ENCODE measurements around the gene TMEM175.

TMEM175 gene

GRCh38 chr4:960140-960635 is 27.9 kb downstream of the TMEM175 start:
- no peak for DNase-seq (ENCODE audit: low read depth)

GRCh38 chr4:960636-961350 is 28.5 kb downstream of the TMEM175 start:
- DNase-seq (ENCODE audit: low read depth): no peak

GRCh38 chr4:961351-962230 is 29.3 kb downstream of the TMEM175 start:
- no peak for DNase-seq (ENCODE audit: low read depth)

GRCh38 chr4:962231-963208 is 30.3 kb downstream of the TMEM175 start:
- no peak for DNase-seq (ENCODE audit: low read depth)

GRCh38 chr4:963276-964225 is 31.3 kb downstream of the TMEM175 start:
- DNase-seq (ENCODE audit: low read depth): no peak

- DNase-seq (ENCODE audit: low read depth): no peak
Measured at GRCh38 chr4:964346-965025, 32.2 kb downstream of the TMEM175 start.

- no peak for DNase-seq (ENCODE audit: low read depth)
Measured at GRCh38 chr4:965048-965765, 32.9 kb downstream of the TMEM175 start.

DNA sequence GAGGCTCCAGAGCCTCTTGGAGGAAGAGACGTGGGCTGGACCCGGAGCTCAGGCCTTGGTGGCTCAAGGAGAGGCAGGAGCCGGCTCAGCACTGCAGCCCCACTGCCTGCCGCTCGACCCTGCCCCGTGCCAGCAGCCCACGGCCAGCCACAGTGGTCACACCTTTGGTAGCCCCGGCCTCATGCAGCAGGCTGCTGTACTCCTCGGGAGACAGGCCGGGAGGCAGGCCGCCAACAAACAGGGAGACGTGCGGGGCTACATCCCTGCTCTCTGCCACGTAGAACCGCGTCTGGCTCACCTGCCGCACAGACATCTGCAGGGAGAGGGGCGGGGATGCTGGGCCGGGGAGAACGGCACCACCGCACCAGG is 33.5 kb downstream of the TMEM175 start:
- no peak for DNase-seq (ENCODE audit: low read depth)

GRCh38 chr4:966266-967112 is 34.2 kb downstream of the TMEM175 start:
- no peak for DNase-seq (ENCODE audit: low read depth)

GRCh38 chr4:967113-968104 is 35.1 kb downstream of the TMEM175 start:
- DNase-seq (ENCODE audit: low read depth): no peak

DNA sequence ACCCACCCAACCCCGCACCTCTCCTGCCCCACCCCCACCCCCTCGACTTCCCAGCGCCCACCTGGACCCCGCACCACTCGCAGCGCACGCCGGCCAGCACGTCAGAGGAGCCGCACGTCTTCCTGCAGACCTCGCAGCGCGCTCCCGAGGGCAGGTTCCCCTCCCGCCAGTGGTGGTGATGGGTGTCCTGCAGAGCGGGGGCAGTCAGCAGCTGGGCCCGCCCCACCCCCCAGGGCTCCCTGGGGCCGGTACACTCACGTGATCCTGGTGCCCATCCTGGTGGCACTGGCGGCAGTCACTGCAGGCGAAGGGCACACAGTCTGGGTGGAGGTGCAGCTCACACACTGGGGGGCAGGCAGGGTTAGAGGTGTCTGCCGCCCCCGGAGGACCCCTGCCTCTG is 36.0 kb downstream of the TMEM175 start:
- no peak for DNase-seq (ENCODE audit: low read depth)

- no peak for DNase-seq (ENCODE audit: low read depth)
Measured at GRCh38 chr4:968621-969394, 36.5 kb downstream of the TMEM175 start.

DNA sequence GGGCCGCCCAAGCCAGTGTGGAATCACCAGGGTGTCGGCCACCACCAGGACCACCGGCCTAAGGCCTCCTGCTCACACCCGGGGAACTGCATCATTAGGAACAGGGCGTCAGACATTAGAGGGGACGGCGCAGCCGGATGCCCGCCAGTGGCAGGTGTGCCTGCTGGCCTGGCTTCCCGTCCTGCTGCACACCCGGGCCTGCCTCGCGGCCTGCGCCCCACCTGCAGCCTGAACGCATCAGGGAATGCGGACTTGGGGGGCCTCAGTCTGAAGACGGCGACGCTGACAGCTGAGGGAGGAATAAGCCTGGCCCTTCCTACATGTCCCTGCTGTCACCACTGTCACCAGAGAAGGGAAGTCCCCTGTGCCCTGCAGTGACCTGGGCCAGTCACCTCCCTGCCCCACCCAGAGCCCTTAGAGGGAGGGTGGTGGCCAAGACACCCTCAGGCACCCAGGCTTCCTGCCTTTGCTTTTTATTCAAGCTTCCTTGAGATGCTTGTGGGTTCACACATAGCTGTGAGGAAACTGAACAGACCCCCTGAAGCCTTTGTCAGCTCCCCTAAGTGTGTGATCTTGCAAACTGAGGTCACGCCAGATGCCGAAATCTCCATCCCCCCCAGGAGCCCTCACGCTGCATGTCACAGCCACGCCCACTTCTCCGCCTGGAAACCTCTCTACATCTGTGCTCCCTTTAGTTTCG is 37.9 kb downstream of the TMEM175 start:
- no peak for DNase-seq (ENCODE audit: low read depth)

DNA sequence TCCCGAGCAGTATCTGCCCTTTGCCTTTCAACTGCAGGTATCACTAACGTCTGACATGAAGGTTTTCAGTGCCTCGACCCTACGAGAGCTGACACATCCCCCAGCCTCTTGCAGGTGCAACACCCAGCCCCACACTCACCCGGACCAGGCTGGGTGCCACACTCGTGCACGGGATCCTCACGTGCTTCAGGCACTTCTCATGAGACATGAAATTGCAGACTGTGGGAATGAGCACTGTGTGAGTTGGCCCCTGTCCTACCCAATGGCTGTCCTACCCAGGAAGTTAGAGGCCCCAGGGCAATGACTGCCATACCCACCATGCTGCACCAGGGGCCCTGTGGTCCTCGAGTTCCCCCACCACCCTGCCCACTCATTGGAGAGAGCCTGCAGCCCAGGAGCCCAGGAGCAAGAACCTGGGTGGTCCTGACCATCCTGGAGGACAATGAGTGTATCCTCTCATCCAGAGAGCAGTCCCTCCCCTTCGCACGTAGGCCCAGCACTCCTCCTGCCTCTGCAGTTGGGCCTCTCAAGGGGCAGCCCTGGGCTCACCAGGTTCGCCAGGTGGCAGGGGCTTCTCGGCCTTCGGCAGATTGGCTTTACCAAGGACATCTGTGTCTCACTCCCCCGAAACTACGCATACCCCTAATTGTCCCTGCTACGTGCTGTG is 38.7 kb downstream of the TMEM175 start:
- DNase-seq (ENCODE audit: low read depth): no peak

Data from fibroblast of the conjunctiva (primary cell).